GM12878 (cell line): ENCODE results near the gene DMRT1. TPM values are rescaled to one million over a fixed set of nuclear protein-coding genes. Genes with fewer than 3 reads are reported as not detected.

ENCODE experiments used
- ATAC-seq: fragments of 200-7000 bp; cut with Tn5 transposase; 3 replicates; pipeline ENCODE4 v1.9.1; 2020; ENCODE audit warnings: mild to moderate bottlenecking, moderate library complexity
- BruUV-seq: library from RNA; stranded (reverse); fragments of 400-500 nt; replicated peaks from 2 replicates; lab custom pipeline; 2021; lab: Mats Ljungman, UMichigan
- CTCF ChIA-PET: fragments of 300-600 bp; sonication (Branson Sonifier 250); formaldehyde crosslinking; extraction: SDS; loops from one replicate; lab custom pipeline; 2021; ENCODE audit warnings: inconsistent platforms; lab: Yijun Ruan, JAX
- POLR2A ChIA-PET: fragments of 350-600 bp; formaldehyde crosslinking; extraction: SDS; loops from one replicate; lab custom pipeline; 2021; ENCODE audit warnings: inconsistent platforms; lab: Charles Lee
- RAD21 ChIA-PET: fragments of 300-600 bp; sonication (Branson Sonifier 250); formaldehyde crosslinking; loops from one replicate; lab custom pipeline; 2023; ENCODE audit warnings: antibody characterized with exemption; ENCODE audit not compliant: unreplicated experiment; lab: Charles Lee
- SMC1A ChIA-PET: fragments of 300-600 bp; sonication (Branson Sonifier 250); formaldehyde crosslinking; loops from one replicate; lab custom pipeline; 2023; ENCODE audit not compliant: unreplicated experiment, uncharacterized antibody; lab: Charles Lee
- DNase-seq: peaks from one replicate; pipeline ENCODE4 v3.0.0-alpha.2; 2011; ENCODE audit warnings: low read depth, low spot score
- FAIRE-seq: peaks from 3 replicates; lab custom pipeline; 2011; peaks lifted over from hg19 to GRCh38; lab: Jason Lieb, UNC
- H2AFZ ChIP-seq: 2 replicates; pipeline ENCODE4 v1.6.0; 2011; ENCODE audit warnings: low read depth, low read length, control low read depth; ENCODE audit not compliant: control insufficient read depth
- H3K27ac ChIP-seq: 2 replicates; pipeline ENCODE4 v1.5.1; 2011; ENCODE audit warnings: control low read depth; ENCODE audit not compliant: control insufficient read depth, insufficient read depth
- H3K27me3 ChIP-seq, 2 experiments: replicated peaks in 1 of 2; 2 replicates each; pipeline versions ENCODE4 v1.6.0 to v1.6.1; 2011; ENCODE audit warnings: low read length in 1 of 2; ENCODE audit not compliant: control insufficient read depth in 2 of 2, insufficient read depth in 2 of 2
- H3K36me3 ChIP-seq, 2 experiments: 2 replicates each; pipeline ENCODE4 v1.5.1; 2011; ENCODE audit warnings: low read length in 1 of 2; ENCODE audit not compliant: control insufficient read depth in 2 of 2, insufficient read depth in 2 of 2
- H3K4me1 ChIP-seq: 2 replicates; pipeline ENCODE4 v1.6.1; 2011; ENCODE audit warnings: mild to moderate bottlenecking, low read length, moderate library complexity, mixed read lengths; ENCODE audit not compliant: control insufficient read depth, insufficient read depth
- H3K4me2 ChIP-seq: 2 replicates; pipeline ENCODE4 v1.6.0; 2011; ENCODE audit warnings: control low read depth; ENCODE audit not compliant: control insufficient read depth, insufficient read depth
- H3K4me3 ChIP-seq: fragments of 200-600 bp; sonication (generic); 2 replicates; pipeline ENCODE4 v1.5.1; 2016
- H3K79me2 ChIP-seq: 2 replicates; pipeline ENCODE4 v1.6.0; 2011; ENCODE audit warnings: low read length; ENCODE audit not compliant: control insufficient read depth, insufficient read depth
- H3K9ac ChIP-seq: 2 replicates; pipeline ENCODE4 v1.8.0; 2011; ENCODE audit warnings: low read length, control low read depth, mixed read lengths; ENCODE audit not compliant: control insufficient read depth, insufficient read depth
- H3K9me3 ChIP-seq: replicated peaks from 3 replicates; pipeline ENCODE4 v1.5.1; 2011; ENCODE audit warnings: mild to moderate bottlenecking, low read length; ENCODE audit not compliant: control insufficient read depth, insufficient read depth
- H4K20me1 ChIP-seq: 2 replicates; pipeline ENCODE4 v1.6.0; 2011; ENCODE audit not compliant: control insufficient read depth, insufficient read depth
- CHD2 ChIP-seq: IDR thresholded peaks from 2 replicates; pipeline ENCODE4 v1.6.1; 2011; ENCODE audit warnings: low read depth, low read length, improper control_type of control experiment, borderline replicate concordance
- CTCF ChIP-seq, 3 experiments: IDR thresholded peaks in 2 of 3; conservative IDR thresholded peaks in 1 of 3; 2 replicates each; pipeline ENCODE4 v1.5.1; 2011; ENCODE audit warnings: low read depth in 3 of 3, low read length in 3 of 3, mild to moderate bottlenecking in 3 of 3, control low read depth in 2 of 3, moderate library complexity in 2 of 3, inconsistent platforms in 1 of 3, mixed read lengths in 1 of 3; ENCODE audit not compliant: control insufficient read depth in 2 of 3, insufficient read depth in 1 of 3; ENCODE audit errors: extremely low read depth in 1 of 3
- E4F1 ChIP-seq: fragments of 450-650 bp; IDR thresholded peaks from 2 replicates; pipeline ENCODE4 v1.6.1; 2018; ENCODE audit warnings: borderline replicate concordance, mild to moderate bottlenecking; ENCODE audit not compliant: partially characterized antibody
- JUNB ChIP-seq: IDR thresholded peaks from 2 replicates; pipeline ENCODE4 v1.6.1; 2016; ENCODE audit warnings: antibody characterized with exemption, mild to moderate bottlenecking
- JUND ChIP-seq: IDR thresholded peaks from 2 replicates; pipeline ENCODE4 v1.6.1; 2012; ENCODE audit warnings: low read depth, mild to moderate bottlenecking, low read length, improper control_type of control experiment, moderate library complexity
- RAD21 ChIP-seq: IDR thresholded peaks from 2 replicates; pipeline ENCODE4 v1.6.1; 2011; ENCODE audit warnings: mild to moderate bottlenecking, low read depth, low read length, moderate library complexity; ENCODE audit not compliant: insufficient read depth
- RELB ChIP-seq: fragments of 450-650 bp; IDR thresholded peaks from 2 replicates; pipeline ENCODE4 v1.6.1; 2017; ENCODE audit warnings: low read depth, mild to moderate bottlenecking, moderate library complexity
- SMC3 ChIP-seq: IDR thresholded peaks from 2 replicates; pipeline ENCODE4 v1.6.1; 2011; ENCODE audit warnings: low read length, improper control_type of control experiment, borderline replicate concordance
- ZBTB40 ChIP-seq: fragments of 450-650 bp; IDR thresholded peaks from 2 replicates; pipeline ENCODE4 v1.6.1; 2016; ENCODE audit warnings: mild to moderate bottlenecking, moderate library complexity, borderline replicate concordance
- ZNF274 ChIP-seq: IDR thresholded peaks from one replicate; pipeline ENCODE4 v1.8.0; 2011; ENCODE audit not compliant: insufficient read length, insufficient read depth
- WGBS: methylation state at CpG from one replicate; pipeline ENCODE4 v1.1.6; 2016; ENCODE audit warnings: low lambda C conversion rate; ENCODE audit not compliant: insufficient replicate concordance, insufficient coverage; ENCODE audit errors: missing lambda C conversion rate; 5-methylcytosine and 5-hydroxymethylcytosine counted together
- in situ Hi-C: fragments of 300-500 bp; cut with MboI; formaldehyde crosslinking; loops from 9 replicates; pipeline ENCODE4 v1.14.3; 2018; ENCODE audit warnings: mixed read lengths
- intact Hi-C: fragments of 100-400 bp; cut with micrococcal nuclease; formaldehyde crosslinking; loops from one replicate; pipeline ENCODE4 v1.14.2; 2022; ENCODE audit not compliant: unreplicated experiment
- polyA plus RNA-seq, 11 experiments: library from polyadenylated mRNA; depleted of rRNA in 4 of 11; unstranded in 6 of 11; stranded (reverse) in 5 of 11; fragments of >200 nt; fragmentation: Nextera tagmentation in 4 of 11; fragmentation: Illumina TruSeq in 1 of 11; extraction: Ambion mirVana in 4 of 11; extraction: Trizol in 1 of 11; gene quantifications; 1 replicate in 1 of 11; 2 replicates in 10 of 11; pipeline versions ENCODE4 v1.2.1 to v1.2.3, GENCODE V29; 2011 to 2016; ENCODE audit warnings: inconsistent platforms in 2 of 11, missing spikeins in 2 of 11, low read depth in 1 of 11
- total RNA-seq, 4 experiments: library from RNA; depleted of rRNA in 3 of 4; stranded (reverse); fragments of >200 nt in 3 of 4; fragmentation: Illumina TruSeq in 1 of 4; extraction: Trizol in 1 of 4; gene quantifications; 2 replicates each; pipeline versions ENCODE4 v1.2.1 to v1.2.3, GENCODE V29; 2013 to 2021

The DMRT1 gene
- total and polyA plus RNA-seq, 10 of the 15 experiments (the other 5 are each of a cell fraction or from before 2014, with no cell fraction given) = 0.06 to 1.9 (median 0.24) TPM

GRCh38 chr9:971901-972500 lies 130.5 kb downstream of the DMRT1 start:
- Histone ChIP-seq H3K4me1 (no peaks in the 10 kb centered on the region), H3K4me2 (no peak overlapping the region), H3K36me3 (no peaks in the 10 kb centered on the region), H3K79me2 (no peaks in the 10 kb centered on the region), H4K20me1 (no peaks in the 10 kb centered on the region), H3K27me3 (peaks cover 15 to 42% of the 10 kb centered on the region in 2 experiments), H3K27ac (no peak overlapping the region), H3K9me3 (peaks cover 4% of the 10 kb centered on the region; the same call in 2 of the 3 replicates), H3K4me3 (no peak overlapping the region), H3K9ac (no peak overlapping the region), H2AFZ (no peak overlapping the region)
- ChIA-PET SMC1A (no interaction called here), RAD21 (no interaction called here), POLR2A (no interaction called here), CTCF (no interaction called here)
- 39% methylated on average over 30 of the region's 42 CpGs for WGBS
- intact Hi-C loops = no loop called here
- no TSS peak for BruUV-seq
- ATAC-seq (no peak), DNase-seq (no peak), FAIRE-seq (no peak)
- in situ Hi-C loops = no loop called here
- TF ChIP-seq SMC3 = no peak
- TF ChIP-seq RELB = no peak
- TF ChIP-seq JUNB = no peak
- no peak for TF ChIP-seq CHD2
- no peak for TF ChIP-seq E4F1
- TF ChIP-seq ZBTB40 = no peak
- TF ChIP-seq CTCF (IDR thresholded peaks at IDR 0.05 in 2 of 3, conservative IDR thresholded peaks at IDR 0.05 in 1 of 3; ENCODE audit: control insufficient read depth in 2 of 3, extremely low read depth in 1 of 3, insufficient read depth in 1 of 3, low read depth in 3 of 3, low read length in 3 of 3) = no peak
- no peak for TF ChIP-seq RAD21
- no peak for TF ChIP-seq ZNF274
- TF ChIP-seq JUND = no peak
